Endometrial microvascular endothelial cells (primary cell): ENCODE measurements around the gene ZNF275. TPM values are rescaled to one million over a fixed set of nuclear protein-coding genes. Genes with fewer than 3 reads are reported as not detected.
"Not testable (repeated sequence)": the region's sequence is repeated elsewhere in the genome, so short reads cannot be mapped to it uniquely, and the experiment has no call there.

ENCODE experiments used
- in situ Hi-C: cut with HindIII; loops from 2 replicates; pipeline ENCODE4 v1.10.0; 2017; ENCODE audit warnings: low sequenced_read_pairs, low pct_unique_long_range_greater_than_20kb; ENCODE audit errors: inconsistent ontology term
- total RNA-seq: library from RNA; depleted of rRNA; stranded (reverse); fragments of >200 nt; gene quantifications from one replicate; pipeline ENCODE4 v1.2.3, GENCODE V29; 2015; ENCODE audit errors: inconsistent ontology term

ZNF275 gene
- total RNA-seq, 1 donor from 2014 or later, result 4.7 TPM

DNA sequence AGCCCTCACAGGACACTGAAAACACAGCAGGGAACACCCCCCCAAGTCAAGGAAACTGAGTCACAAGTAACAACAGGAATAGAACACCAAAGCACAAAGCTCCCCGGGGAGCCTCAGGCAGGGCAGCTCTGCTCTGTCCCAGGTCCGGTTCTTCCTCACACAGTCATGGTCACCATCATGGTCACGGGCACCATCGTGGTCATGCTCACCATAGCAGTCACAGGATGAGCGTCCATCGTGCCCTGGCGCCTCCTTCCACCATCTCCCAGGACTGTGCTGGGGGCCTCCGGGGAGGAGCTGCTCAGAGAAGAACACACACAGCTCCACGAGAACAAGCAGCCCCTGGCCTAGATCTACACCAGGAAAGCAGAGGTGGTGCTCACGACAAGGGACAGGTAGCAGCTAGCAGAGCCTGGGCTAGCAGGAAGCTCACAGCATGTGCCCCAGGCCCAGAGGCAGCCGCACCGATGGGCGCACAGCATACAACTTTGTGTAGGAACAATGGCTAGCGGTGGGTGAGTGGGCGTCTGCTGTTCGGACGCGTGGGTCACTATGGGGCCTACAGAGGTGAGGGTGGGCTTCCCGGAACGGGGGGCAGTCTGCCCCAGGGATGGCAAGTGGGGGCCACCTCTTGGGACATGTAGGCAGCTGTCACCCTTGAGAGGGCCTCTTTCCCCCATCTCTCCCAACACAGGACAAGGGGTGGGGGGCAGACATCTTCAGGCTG lies 15.8 kb upstream of the ZNF275 start:
- in situ Hi-C loops, result no loop called here

DNA sequence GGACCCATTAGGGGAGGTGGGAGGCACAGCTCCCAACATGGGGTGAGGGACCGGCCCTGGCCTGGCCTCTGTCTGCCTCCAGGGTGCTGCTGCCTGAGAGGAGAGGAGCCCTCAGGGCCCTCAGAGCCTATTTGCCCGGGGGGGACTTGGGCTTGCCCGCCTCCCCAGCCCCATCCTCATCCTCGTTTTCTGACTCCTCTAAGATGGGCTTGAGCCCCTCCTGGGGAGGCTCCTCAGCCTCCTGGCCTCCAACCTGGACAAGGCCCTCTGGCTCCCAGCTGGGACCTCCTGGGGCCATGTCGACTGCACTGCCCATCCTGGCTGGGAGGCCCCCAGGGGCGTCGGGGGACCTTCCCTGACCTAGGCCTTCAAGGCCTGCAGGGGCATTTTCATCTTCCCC lies 15.1 kb upstream of the ZNF275 start:
- in situ Hi-C loops, result no loop called here

- in situ Hi-C loops, result no loop called here
These were observed 14.5 kb upstream of the ZNF275 start for GRCh38 chrX:153319295-153320046.

GRCh38 chrX:153320047-153320443 lies 13.9 kb upstream of the ZNF275 start:
- in situ Hi-C loops, result not testable (repeated sequence)

- in situ Hi-C loops, result no loop called here
These were observed 13.3 kb upstream of the ZNF275 start for GRCh38 chrX:153320555-153321184.

DNA sequence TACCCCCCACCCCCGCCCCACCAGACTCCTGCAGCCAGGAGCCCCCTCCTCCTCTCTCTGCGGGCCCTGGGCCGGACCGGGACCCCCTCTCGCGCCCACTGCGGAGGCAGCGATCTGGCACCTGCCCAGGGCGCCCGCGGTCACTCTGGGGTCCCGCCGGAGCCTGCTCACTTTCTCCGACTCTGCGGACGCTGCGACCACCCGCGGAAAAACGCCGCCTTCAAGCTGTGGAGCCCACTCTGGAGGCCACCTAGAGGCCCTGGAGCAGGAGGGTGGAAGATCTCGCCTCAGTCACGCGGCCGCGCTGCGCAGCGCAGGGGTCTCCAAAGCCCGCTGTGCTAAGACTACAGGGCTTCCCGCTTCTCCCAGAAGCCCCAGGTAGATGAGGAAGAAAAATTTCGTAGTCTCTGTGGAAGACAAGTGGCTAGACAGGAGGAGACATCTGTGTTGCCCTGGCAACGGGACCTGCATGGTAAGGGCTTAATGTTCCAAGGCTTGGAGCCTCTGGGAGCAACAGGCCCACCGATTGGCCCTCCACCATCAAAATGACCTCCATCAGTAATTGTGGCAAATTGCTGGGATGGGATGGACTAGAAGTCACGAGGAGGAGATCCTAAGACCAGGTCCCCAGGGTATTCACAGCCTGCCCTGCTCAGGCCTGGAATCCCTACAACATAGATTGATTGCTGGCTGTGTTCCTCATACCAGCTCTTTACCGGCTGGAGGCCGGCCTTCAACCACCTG lies 12.4 kb upstream of the ZNF275 start, which contains the start of gene PNMA6F:
TSS of gene PNMA6F (minus strand) at position 387 of the 744 bp plus-strand sequence. CDS start 1,093 bp downstream, outside the sequence.
- in situ Hi-C loops, result no loop called here

- in situ Hi-C loops, result no loop called here
These were observed 6.4 kb upstream of the ZNF275 start for GRCh38 chrX:153327561-153327960.

GRCh38 chrX:153333266-153333665 lies 687 bp upstream of the ZNF275 start:
- in situ Hi-C loops, result no loop called here

DNA sequence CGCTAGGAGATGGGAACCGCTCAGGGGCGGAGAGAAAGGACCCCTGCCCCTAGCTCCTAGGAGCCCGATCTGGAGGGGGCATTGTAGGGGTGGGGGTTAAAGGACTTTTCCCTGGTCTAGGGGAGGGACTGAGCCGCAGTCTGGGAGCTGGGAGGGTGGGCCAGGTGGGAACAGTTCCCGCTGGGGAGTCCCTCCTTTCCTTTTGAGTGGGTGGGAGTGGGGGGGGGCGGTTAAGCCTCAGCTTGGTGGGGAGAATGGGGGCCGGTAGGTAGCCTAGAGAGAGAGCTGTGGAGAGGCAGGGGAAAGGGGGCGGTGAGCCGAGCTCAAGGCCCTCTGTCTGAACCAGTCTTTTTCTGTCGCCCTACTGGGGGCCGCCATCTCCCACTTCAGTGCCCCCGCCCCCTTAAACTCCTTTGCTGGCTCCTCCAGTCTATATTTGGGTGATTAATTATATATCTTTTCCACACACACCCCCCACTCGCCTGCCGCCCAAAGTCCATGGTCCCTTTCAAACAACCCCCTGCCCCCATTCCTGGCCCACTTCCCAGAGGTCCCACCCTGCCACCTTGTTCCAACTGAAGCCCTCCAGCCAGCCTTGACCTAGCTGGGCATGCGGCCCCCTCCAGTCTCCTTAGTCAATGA lies 822 bp downstream of the ZNF275 start:
- in situ Hi-C loops, result no loop called here

DNA sequence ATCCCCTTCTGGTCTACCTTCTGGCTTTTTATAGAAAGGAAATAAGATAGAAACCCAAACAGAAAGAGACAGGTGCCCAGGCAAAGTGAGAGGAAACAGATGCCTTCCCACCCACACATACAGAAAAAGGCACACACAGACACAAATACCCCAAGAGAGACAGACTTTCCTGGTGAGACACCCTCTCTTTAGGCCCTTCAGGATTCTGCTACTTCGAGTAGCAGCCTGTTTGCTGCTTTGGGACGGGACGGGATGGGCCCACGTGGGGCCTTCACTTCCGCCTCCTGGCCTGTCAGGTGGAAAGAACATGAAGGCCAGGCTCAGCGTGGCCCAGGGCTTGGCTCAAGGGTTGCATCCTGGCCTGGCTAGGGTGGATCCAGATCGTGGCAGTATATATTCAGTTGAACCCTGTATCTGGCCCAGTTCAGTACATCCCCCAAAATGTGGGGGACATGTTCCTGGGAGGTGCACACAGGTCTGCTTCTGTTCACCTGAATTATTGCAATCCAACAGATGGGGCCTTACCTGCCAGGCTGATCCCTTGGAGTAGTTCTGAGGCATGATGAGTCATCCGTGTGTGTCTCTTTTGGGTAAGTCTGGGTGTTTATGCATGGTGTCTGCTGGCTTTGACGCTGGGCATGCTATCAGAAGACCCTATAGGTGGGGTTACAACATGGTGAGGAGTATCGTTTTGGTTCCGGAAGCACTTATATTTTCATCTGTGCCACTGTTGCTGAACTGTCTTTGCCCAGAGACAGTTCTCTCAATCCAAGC lies 2.4 kb downstream of the ZNF275 start:
- in situ Hi-C loops, result no loop called here

- in situ Hi-C loops, result no loop called here
These were observed 3.0 kb downstream of the ZNF275 start for GRCh38 chrX:153336988-153337387.

- in situ Hi-C loops, result no loop called here
These were observed 4.9 kb downstream of the ZNF275 start for GRCh38 chrX:153338836-153339235.

DNA sequence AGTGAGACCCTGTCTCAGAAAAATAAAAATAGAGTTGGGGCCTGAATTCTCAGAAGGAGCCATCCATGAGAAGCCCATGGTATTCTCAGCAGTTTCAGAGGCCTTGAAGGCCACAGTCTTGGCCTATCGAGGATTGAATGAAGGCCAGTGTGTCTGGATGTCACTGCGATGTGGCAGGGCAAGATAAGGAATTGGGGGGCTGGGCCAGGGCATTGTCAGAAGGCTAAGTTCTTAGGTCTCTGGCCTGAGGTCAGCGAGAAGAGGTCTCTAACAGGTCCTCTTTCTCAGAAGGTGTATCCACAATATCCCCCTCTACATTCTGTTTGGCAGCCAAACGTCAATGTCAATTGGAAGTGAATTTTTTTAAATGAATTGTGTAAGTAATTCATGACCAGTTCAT lies 5.7 kb downstream of the ZNF275 start:
- in situ Hi-C loops, result no loop called here

- in situ Hi-C loops, result no loop called here
These were observed 6.2 kb downstream of the ZNF275 start for GRCh38 chrX:153340111-153340510.

- in situ Hi-C loops, result no loop called here
These were observed 9.0 kb downstream of the ZNF275 start for GRCh38 chrX:153342762-153343558.

DNA sequence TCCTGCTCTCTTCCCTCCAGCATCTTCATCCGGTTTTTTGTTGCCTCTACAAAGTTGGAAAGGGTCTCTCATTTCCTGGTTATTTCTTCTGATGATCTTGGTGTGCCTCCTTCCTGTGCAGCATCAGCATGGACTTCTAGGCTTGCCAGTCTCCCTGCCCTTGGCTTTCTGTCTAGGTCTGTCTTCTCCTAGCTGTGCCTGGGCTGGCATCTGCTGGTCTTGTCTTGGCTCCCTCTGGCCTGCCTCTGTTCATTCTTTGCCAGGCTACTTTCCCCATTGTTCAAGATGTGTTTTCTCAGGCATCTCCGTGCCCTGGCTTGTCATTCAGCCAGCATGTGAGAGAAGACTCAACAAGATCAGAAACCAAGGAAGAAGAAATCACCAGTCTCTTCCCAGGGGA lies 9.7 kb downstream of the ZNF275 start:
- in situ Hi-C loops, result no loop called here

DNA sequence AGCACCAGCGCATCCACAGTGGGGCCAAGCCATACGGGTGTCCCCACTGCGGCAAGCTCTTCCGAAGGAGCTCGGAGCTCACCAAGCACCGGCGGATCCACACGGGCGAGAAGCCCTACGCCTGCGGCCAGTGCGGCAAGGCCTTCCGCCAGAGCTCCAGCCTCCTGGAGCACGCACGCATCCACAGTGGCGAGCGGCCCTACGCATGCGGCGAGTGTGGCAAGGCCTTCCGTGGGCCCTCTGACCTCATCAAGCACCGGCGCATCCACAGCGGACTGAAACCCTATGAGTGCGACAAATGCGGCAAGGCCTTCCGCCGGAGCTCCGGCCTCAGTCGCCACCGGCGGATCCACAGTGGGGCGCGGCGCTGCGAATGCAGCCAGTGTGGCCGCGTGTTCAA lies 13.6 kb downstream of the ZNF275 start:
- in situ Hi-C loops, result no loop called here
